ENCODE data around the gene AIFM2. TPM values are rescaled to one million over a fixed set of nuclear protein-coding genes. Genes with fewer than 3 reads are reported as not detected.

Gene AIFM2
- total RNA-seq, 1 experiment from 2014 or later: 16.6 TPM

- Histone ChIP-seq H3K36me3 (ENCODE audit: control insufficient read depth, insufficient read depth, low read length) (no peaks in the 10 kb centered on the region), H3K4me1 (ENCODE audit: control insufficient read depth, insufficient read depth, low read length) (peaks cover 11% of the 10 kb centered on the region; the same call in 1 of the 2 replicates), H3K4me3 (ENCODE audit: low read depth in 2 of 2, low read length in 2 of 2) (no peak overlapping the region), H3K9me3 (ENCODE audit: control insufficient read depth, insufficient read depth, low read depth, low read length) (no peaks in the 10 kb centered on the region; the same call in 1 of the 2 replicates), H3K27me3 (ENCODE audit: control insufficient read depth, insufficient read depth, low read length) (no peaks in the 10 kb centered on the region), H3K27ac (ENCODE audit: low read length) (no peak overlapping the region)
- in situ Hi-C loops (cut with HindIII; ENCODE audit: low pct_unique_long_range_greater_than_20kb, low sequenced_read_pairs): no loop called here
- ChIA-PET POLR2A (interaction anchor here (0.6 kb wide), 1 partner anchor 13 kb away, joined by 5 read pairs; no protein-coding TSS in a partner anchor), CTCF (no interaction called here)
- ATAC-seq: no peak
- intact Hi-C loops (cut with micrococcal nuclease; ENCODE audit: unreplicated experiment): no loop called here
- DNase-seq (ENCODE audit: low read depth, low spot score): no peak
- no peak for TF ChIP-seq POLR2AphosphoS5 (IDR thresholded peaks at IDR 0.05; ENCODE audit: low read depth, low read length)
- no peak for TF ChIP-seq SIN3A (IDR thresholded peaks at IDR 0.05; ENCODE audit: borderline replicate concordance, insufficient read depth, low read depth, low read length)
- TF ChIP-seq REST (IDR thresholded peaks at IDR 0.05; ENCODE audit: insufficient read depth in 1 of 2, low read depth in 2 of 2, low read length in 1 of 2): no peak
- no peak for TF ChIP-seq CTCF (IDR thresholded peaks at IDR 0.05)
- no peak for TF ChIP-seq TCF7L2 (IDR thresholded peaks at IDR 0.05; ENCODE audit: low read depth, low read length)
- BruUV-seq (replicated peaks): no TSS peak
These were observed 45.6 kb upstream of the AIFM2 start for GRCh38 chr10:70178139-70178725.

GRCh38 chr10:70176441-70176840, 43.8 kb upstream of the AIFM2 start:
- H3K36me3 ChIP-seq (ENCODE audit: control insufficient read depth, insufficient read depth, low read length): no peaks in the 10 kb centered on the region
- intact Hi-C loops (cut with micrococcal nuclease; ENCODE audit: unreplicated experiment): no loop called here

More at GRCh38 chr10:70176441-70176840, 43.8 kb upstream of the AIFM2 start:
- Histone ChIP-seq H3K9me3 (ENCODE audit: control insufficient read depth, insufficient read depth, low read depth, low read length) (no peaks in the 10 kb centered on the region; the same call in 1 of the 2 replicates), H3K27ac (ENCODE audit: low read length) (no peak overlapping the region), H3K27me3 (ENCODE audit: control insufficient read depth, insufficient read depth, low read length) (no peaks in the 10 kb centered on the region), H3K4me3 (ENCODE audit: low read depth in 2 of 2, low read length in 2 of 2) (no peak overlapping the region), H3K4me1 (ENCODE audit: control insufficient read depth, insufficient read depth, low read length) (peaks cover 11% of the 10 kb centered on the region; the same call in 1 of the 2 replicates)
- TF ChIP-seq CTCF (IDR thresholded peaks at IDR 0.05): no peak
- TF ChIP-seq TCF7L2 (IDR thresholded peaks at IDR 0.05; ENCODE audit: low read depth, low read length): no peak
- no peak for TF ChIP-seq SIN3A (IDR thresholded peaks at IDR 0.05; ENCODE audit: borderline replicate concordance, insufficient read depth, low read depth, low read length)
- no peak for TF ChIP-seq POLR2AphosphoS5 (IDR thresholded peaks at IDR 0.05; ENCODE audit: low read depth, low read length)
- TF ChIP-seq REST (IDR thresholded peaks at IDR 0.05; ENCODE audit: insufficient read depth in 1 of 2, low read depth in 2 of 2, low read length in 1 of 2): no peak
- in situ Hi-C loops (cut with HindIII; ENCODE audit: low pct_unique_long_range_greater_than_20kb, low sequenced_read_pairs): no loop called here
- ChIA-PET POLR2A (no interaction called here), CTCF (no interaction called here)
- ATAC-seq: no peak
- BruUV-seq (replicated peaks): no TSS peak
- DNase-seq (ENCODE audit: low read depth, low spot score): no peak

All from Panc1 (cell line).